ENCODE data around the gene ZFHX2.

- TF ChIP-seq CTCF (IDR thresholded peaks at IDR 0.05; ENCODE audit: insufficient read depth, low read depth, low read length) (no peak), EZH2 (IDR thresholded peaks at IDR 0.05; ENCODE audit: insufficient read depth, low read length) (no peak)
Measured at GRCh38 chr14:23537351-23538049, 14.1 kb downstream of the ZFHX2 start.

Measured in astrocyte (in vitro differentiated cells and primary cell).